CD14-positive monocyte (primary cell): ENCODE results near the gene CYP27A1. TPM values are rescaled to one million over a fixed set of nuclear protein-coding genes. Genes with fewer than 3 reads are reported as not detected.

Source experiments
- DNase-seq, 3 donors: peaks; one replicate each; pipeline ENCODE4 v3.0.0-alpha.2; 2011 to 2022
- H2AFZ ChIP-seq: 2 replicates; pipeline ENCODE4 v1.6.0; 2012; ENCODE audit warnings: mild to moderate bottlenecking, low read depth, low read length, inconsistent platforms; ENCODE audit not compliant: insufficient read depth, poor library complexity, severe bottlenecking
- H3K27ac ChIP-seq, 2 donors: 1 replicate in 1 of 2; 2 replicates in 1 of 2; pipeline ENCODE4 v1.5.1; 2012 to 2013; ENCODE audit warnings: low read length in 2 of 2, control low read depth in 1 of 2, inconsistent platforms in 1 of 2, low read depth in 1 of 2, mild to moderate bottlenecking in 1 of 2
- H3K27me3 ChIP-seq, 2 donors: one replicate each; pipeline versions ENCODE4 v1.6.0 to v1.6.1; 2011 to 2013; ENCODE audit warnings: low read length in 2 of 2; ENCODE audit not compliant: control insufficient read depth in 2 of 2, insufficient read depth in 2 of 2
- H3K36me3 ChIP-seq, 2 donors: replicated peaks in 1 of 2; 1 replicate in 1 of 2; 2 replicates in 1 of 2; pipeline versions ENCODE4 v1.5.1 to v1.6.1; 2012 to 2013; ENCODE audit warnings: low read length in 2 of 2, control low read depth in 1 of 2, inconsistent platforms in 1 of 2, mild to moderate bottlenecking in 1 of 2; ENCODE audit not compliant: insufficient read depth in 2 of 2, control insufficient read depth in 1 of 2
- H3K4me1 ChIP-seq, 2 donors: 1 replicate in 1 of 2; 2 replicates in 1 of 2; pipeline versions ENCODE4 v1.5.1 to v1.6.1; 2012 to 2013; ENCODE audit warnings: low read length in 2 of 2, control low read depth in 1 of 2, inconsistent platforms in 1 of 2, mild to moderate bottlenecking in 1 of 2, moderate library complexity in 1 of 2; ENCODE audit not compliant: insufficient read depth in 2 of 2, control insufficient read depth in 1 of 2
- H3K4me2 ChIP-seq: replicated peaks from 2 replicates; pipeline ENCODE3; 2012; ENCODE audit warnings: low read length, moderate library complexity, mild to moderate bottlenecking; ENCODE audit not compliant: poor library complexity, severe bottlenecking; ENCODE audit errors: extremely low read depth
- H3K4me3 ChIP-seq, 3 experiments: fragments of 200-600 bp in 1 of 3; sonication (generic) in 1 of 3; replicated peaks in 1 of 3; 1 replicate in 2 of 3; 2 replicates in 1 of 3; pipeline ENCODE4 v1.5.1; 2011 to 2013; ENCODE audit warnings: low read length in 3 of 3, mild to moderate bottlenecking in 3 of 3, control low read depth in 2 of 3, low read depth in 2 of 3, inconsistent platforms in 1 of 3, moderate library complexity in 1 of 3
- H3K79me2 ChIP-seq: 2 replicates; pipeline ENCODE4 v1.6.0; 2012; ENCODE audit warnings: mild to moderate bottlenecking, control low read depth, inconsistent platforms, low read length, moderate library complexity; ENCODE audit not compliant: insufficient read depth
- H3K9ac ChIP-seq: 2 replicates; pipeline ENCODE4 v1.6.0; 2017; ENCODE audit warnings: low read length, mild to moderate bottlenecking; ENCODE audit not compliant: insufficient read depth, poor library complexity, severe bottlenecking
- H3K9me3 ChIP-seq, 2 donors: replicated peaks in 1 of 2; 1 replicate in 1 of 2; 2 replicates in 1 of 2; pipeline versions ENCODE4 v1.5.1 to v1.6.1; 2012 to 2013; ENCODE audit warnings: low read length in 2 of 2, control low read depth in 1 of 2; ENCODE audit not compliant: control insufficient read depth in 1 of 2, insufficient read depth in 1 of 2
- H4K20me1 ChIP-seq: 2 replicates; pipeline ENCODE4 v1.6.0; 2012; ENCODE audit warnings: mild to moderate bottlenecking, low read length, control low read depth, moderate library complexity; ENCODE audit not compliant: insufficient read depth
- H3K27ac Mint-ChIP-seq, 7 donors: one replicate each; pipeline ENCODE4 v1.8.0; 2020; ENCODE audit warnings: mild to moderate bottlenecking in 7 of 7, mixed read lengths in 7 of 7, moderate library complexity in 6 of 7, inconsistent platforms in 2 of 7
- H3K27me3 Mint-ChIP-seq, 3 donors: one replicate each; pipeline ENCODE4 v1.8.0; 2021 to 2022; ENCODE audit warnings: low read depth in 3 of 3, mild to moderate bottlenecking in 3 of 3, mixed read lengths in 3 of 3, moderate library complexity in 3 of 3, inconsistent platforms in 1 of 3
- H3K36me3 Mint-ChIP-seq, 2 donors: one replicate each; pipeline ENCODE4 v1.8.0; 2020; ENCODE audit warnings: mixed read lengths in 2 of 2, inconsistent platforms in 1 of 2, mild to moderate bottlenecking in 1 of 2
- H3K4me1 Mint-ChIP-seq: one replicate; pipeline ENCODE4 v1.8.0; 2020; ENCODE audit warnings: mild to moderate bottlenecking, mixed read lengths
- H3K4me3 Mint-ChIP-seq, 2 donors: one replicate each; pipeline ENCODE4 v1.8.0; 2020; ENCODE audit warnings: mild to moderate bottlenecking in 2 of 2, mixed read lengths in 2 of 2, moderate library complexity in 1 of 2
- H3K9me3 Mint-ChIP-seq, 7 donors: one replicate each; pipeline ENCODE4 v1.8.0; 2020 to 2022; ENCODE audit warnings: mixed read lengths in 7 of 7, mild to moderate bottlenecking in 6 of 7, moderate library complexity in 6 of 7, inconsistent platforms in 2 of 7
- WGBS: methylation state at CpG from one replicate; pipeline ENCODE4 v1.1.5; 2013; ENCODE audit warnings: missing lambda C conversion rate; ENCODE audit not compliant: insufficient coverage; 5-methylcytosine and 5-hydroxymethylcytosine counted together
- intact Hi-C, 2 donors: fragments of 100-400 bp; cut with micrococcal nuclease; formaldehyde crosslinking; loops; one replicate each; pipeline versions ENCODE4 v1.15.0 to v1.15.1; 2023
- polyA plus RNA-seq, 3 donors: library from polyadenylated mRNA; depleted of rRNA in 1 of 3; unstranded in 2 of 3; stranded (reverse) in 1 of 3; fragments of 300-500 nt in 2 of 3; fragments of >200 nt in 1 of 3; fragmentation: Illumina TruSeq in 2 of 3; gene quantifications; 1 replicate in 2 of 3; 2 replicates in 1 of 3; pipeline ENCODE4 v1.2.3, GENCODE V29; 2012 to 2021
- TF ChIP-seq, protein P1 (sequence below): fragments of 200-600 bp; IDR thresholded peaks from one replicate; pipeline ENCODE4 v1.8.0; 2022; ENCODE audit warnings: antibody characterized with exemption, mild to moderate bottlenecking

The CYP27A1 gene
- polyA plus RNA-seq, 3 donors, result 151 to 218 (median 214) TPM

- TF ChIP-seq, protein P1, sequence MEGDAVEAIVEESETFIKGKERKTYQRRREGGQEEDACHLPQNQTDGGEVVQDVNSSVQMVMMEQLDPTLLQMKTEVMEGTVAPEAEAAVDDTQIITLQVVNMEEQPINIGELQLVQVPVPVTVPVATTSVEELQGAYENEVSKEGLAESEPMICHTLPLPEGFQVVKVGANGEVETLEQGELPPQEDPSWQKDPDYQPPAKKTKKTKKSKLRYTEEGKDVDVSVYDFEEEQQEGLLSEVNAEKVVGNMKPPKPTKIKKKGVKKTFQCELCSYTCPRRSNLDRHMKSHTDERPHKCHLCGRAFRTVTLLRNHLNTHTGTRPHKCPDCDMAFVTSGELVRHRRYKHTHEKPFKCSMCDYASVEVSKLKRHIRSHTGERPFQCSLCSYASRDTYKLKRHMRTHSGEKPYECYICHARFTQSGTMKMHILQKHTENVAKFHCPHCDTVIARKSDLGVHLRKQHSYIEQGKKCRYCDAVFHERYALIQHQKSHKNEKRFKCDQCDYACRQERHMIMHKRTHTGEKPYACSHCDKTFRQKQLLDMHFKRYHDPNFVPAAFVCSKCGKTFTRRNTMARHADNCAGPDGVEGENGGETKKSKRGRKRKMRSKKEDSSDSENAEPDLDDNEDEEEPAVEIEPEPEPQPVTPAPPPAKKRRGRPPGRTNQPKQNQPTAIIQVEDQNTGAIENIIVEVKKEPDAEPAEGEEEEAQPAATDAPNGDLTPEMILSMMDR, result no peak
- H3K79me2 ChIP-seq, result no peaks in the 10 kb centered on the region
- H3K27me3 ChIP-seq, result peaks cover 63 to 77% of the 10 kb centered on the region in 2 donors
- no peak overlapping the region for H3K4me3 ChIP-seq
- peaks cover 19 to 35% of the 10 kb centered on the region in 2 donors for H3K4me1 ChIP-seq
- H3K9ac ChIP-seq, result no peak overlapping the region
- WGBS, result 18% methylated on average over 1 of the region's 12 CpGs
- Mint-ChIP-seq H3K36me3 (peaks cover 4% of the 10 kb centered on the region in 2 donors), H3K4me3 (peak overlapping the region in 1 of 2 donors; percentile 71), H3K4me1 (peaks cover 36% of the 10 kb centered on the region), H3K9me3 (peaks cover 0 to 49% (median 11%) of the 10 kb centered on the region in 7 donors), H3K27ac (no peak overlapping the region), H3K27me3 (peaks cover 74 to 89% (median 86%) of the 10 kb centered on the region in 3 donors)
- no peaks in the 10 kb centered on the region for H4K20me1 ChIP-seq
- no peak overlapping the region for H3K27ac ChIP-seq
- peaks cover 0 to 26% of the 10 kb centered on the region in 2 donors for H3K9me3 ChIP-seq
- H2AFZ ChIP-seq, result no peak overlapping the region
- H3K4me2 ChIP-seq, result no peak overlapping the region
- intact Hi-C loops, result loop anchor here in 1 of 2 donors (2.0 kb wide), 1 partner anchor 36 kb away; no protein-coding TSS in a partner anchor
- H3K36me3 ChIP-seq, result no peaks in the 10 kb centered on the region
- DNase-seq, result no peak
These were observed 74.4 kb downstream of the CYP27A1 start for GRCh38 chr2:218856167-218856895.

DNA sequence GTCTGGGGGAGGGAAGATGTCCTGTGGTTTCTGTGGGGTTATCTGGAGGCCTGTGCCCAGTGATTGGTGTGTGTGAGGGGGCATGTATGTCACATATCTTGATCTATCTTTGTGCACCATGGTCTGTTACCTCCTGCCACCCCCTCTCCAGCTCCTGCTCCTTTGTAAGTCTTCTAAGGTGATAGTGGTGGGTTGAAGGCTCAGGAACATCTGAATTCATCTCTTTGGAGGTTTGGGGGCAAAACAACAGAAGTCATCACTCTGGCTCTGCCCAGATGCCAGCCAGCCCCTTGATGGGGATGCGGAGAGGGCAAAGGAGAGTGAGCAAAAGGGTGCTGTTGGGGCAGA is 74.9 kb downstream of the CYP27A1 start:
- Histone ChIP-seq H3K36me3 (no peaks in the 10 kb centered on the region), H2AFZ (no peak overlapping the region), H3K9ac (no peak overlapping the region), H3K27ac (no peak overlapping the region), H3K27me3 (peaks cover 68 to 83% of the 10 kb centered on the region in 2 donors), H3K4me2 (no peak overlapping the region), H3K9me3 (peaks cover 0 to 31% of the 10 kb centered on the region in 2 donors), H3K4me1 (peaks cover 19 to 35% of the 10 kb centered on the region in 2 donors), H3K79me2 (no peaks in the 10 kb centered on the region), H3K4me3 (no peak overlapping the region), H4K20me1 (no peaks in the 10 kb centered on the region)
- no peak for DNase-seq
- TF ChIP-seq, protein P1, result no peak
- no peak overlapping the region for H3K27ac Mint-ChIP-seq
- WGBS, result no CpG with 5 or more reads among the region's 1 CpG
- peaks cover 78 to 93% (median 87%) of the 10 kb centered on the region in 3 donors for H3K27me3 Mint-ChIP-seq
- peak overlapping the region in 1 of 2 donors; percentile 71 for H3K4me3 Mint-ChIP-seq
- H3K9me3 Mint-ChIP-seq, result peaks cover 0 to 54% (median 11%) of the 10 kb centered on the region in 7 donors
- intact Hi-C loops, result loop anchor here in 1 of 2 donors (2.0 kb wide), 1 partner anchor 36 kb away; no protein-coding TSS in a partner anchor
- peaks cover 4 to 5% of the 10 kb centered on the region in 2 donors for H3K36me3 Mint-ChIP-seq
- H3K4me1 Mint-ChIP-seq, result peaks cover 36% of the 10 kb centered on the region
